ENCODE measurements around the gene TSHZ2. TPM values are rescaled to one million over a fixed set of nuclear protein-coding genes. Genes with fewer than 3 reads are reported as not detected.

The TSHZ2 gene
- total RNA-seq, 1 experiment from 2014 or later, result 0.07 TPM

DNA sequence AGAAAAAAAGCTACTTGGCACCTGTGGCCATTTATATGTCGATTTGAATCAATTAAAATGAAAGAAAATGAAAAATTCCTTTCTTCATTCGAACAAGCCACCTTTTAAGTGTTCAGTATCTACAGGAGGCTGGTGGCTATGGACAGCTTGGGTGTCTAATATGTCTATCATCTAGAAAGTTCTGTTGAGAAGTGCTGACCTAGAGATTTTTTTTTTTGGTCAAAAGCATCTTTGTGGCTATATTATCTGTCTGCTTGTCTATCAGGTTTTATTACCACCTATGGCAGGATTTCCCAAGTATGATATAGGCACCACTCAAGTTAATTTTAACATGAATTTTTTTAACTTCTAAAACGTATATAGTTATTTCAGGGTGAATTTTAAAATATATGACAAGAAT is 250.8 kb downstream of the TSHZ2 start:
- no peak overlapping the region for H3K4me3 ChIP-seq (replicated peaks in 1 of 2; ENCODE audit: low read depth in 1 of 2, low read length in 2 of 2)
- no peak for ATAC-seq
- no TSS peak for BruUV-seq (replicated peaks)
- no peak overlapping the region for H3K4me2 ChIP-seq (ENCODE audit: low read length)
- no peaks in the 10 kb centered on the region for H3K9me2 ChIP-seq (ENCODE audit: insufficient read depth)
- RAD21 ChIA-PET (ENCODE audit: low non-redundant PET in 1 of 2, low total read pairs in 2 of 2, uncharacterized antibody in 2 of 2, unreplicated experiment in 2 of 2), result no interaction called here
- POLR2A ChIA-PET, result no interaction called here
- H3K79me2 ChIP-seq (ENCODE audit: insufficient read depth, low read length), result no peaks in the 10 kb centered on the region
- H3K4me1 ChIP-seq (ENCODE audit: control insufficient read depth in 1 of 2, insufficient read depth in 2 of 2, low read length in 2 of 2), result peaks cover 0 to 14% of the 10 kb centered on the region in 2 experiments; a peak in 2 of 4 replicates
- H3K9ac ChIP-seq (ENCODE audit: low read length), result no peak overlapping the region
- intact Hi-C loops (cut with micrococcal nuclease), result loop anchor here (10.0 kb wide), 1 partner anchor 722 kb away; no protein-coding TSS in a partner anchor
- no peaks in the 10 kb centered on the region; the same call in 1 of the 2 replicates for H3K27me3 ChIP-seq (ENCODE audit: insufficient read depth, low read length)
- DNase-seq (ENCODE audit: low read depth, low spot score), result no peak
- no peaks in the 10 kb centered on the region for H3K9me3 ChIP-seq (ENCODE audit: control insufficient read depth in 1 of 2, insufficient read depth in 1 of 2, low read depth in 1 of 2, low read length in 2 of 2)
- no peaks in the 10 kb centered on the region for H3K36me3 ChIP-seq (ENCODE audit: control insufficient read depth in 1 of 2, insufficient read depth in 2 of 2, low read length in 2 of 2)
- no peak for TF ChIP-seq ZNF274 (IDR thresholded peaks at IDR 0.05; ENCODE audit: low read depth, low read length)
- TF ChIP-seq RAD21 (IDR thresholded peaks at IDR 0.05; ENCODE audit: low read depth), result no peak
- no peak for TF ChIP-seq EGR1 (IDR thresholded peaks at IDR 0.05; ENCODE audit: low read depth)
- TF ChIP-seq EZH2 (IDR thresholded peaks at IDR 0.05), result no peak
- no peak for TF ChIP-seq FOSL1 (IDR thresholded peaks at IDR 0.05; ENCODE audit: low read depth)
- TF ChIP-seq SP1 (IDR thresholded peaks at IDR 0.05; ENCODE audit: low read depth), result no peak
- TF ChIP-seq ZBTB33 (IDR thresholded peaks at IDR 0.05; ENCODE audit: extremely low read depth, insufficient replicate concordance, low read length), result no peak
- TF ChIP-seq MAX (IDR thresholded peaks at IDR 0.05), result no peak
- no peak for TF ChIP-seq ZFX (IDR thresholded peaks at IDR 0.05)
- no peak for TF ChIP-seq POLR2AphosphoS5 (IDR thresholded peaks at IDR 0.05; ENCODE audit: low read depth, low read length)
- TF ChIP-seq, protein P1, sequence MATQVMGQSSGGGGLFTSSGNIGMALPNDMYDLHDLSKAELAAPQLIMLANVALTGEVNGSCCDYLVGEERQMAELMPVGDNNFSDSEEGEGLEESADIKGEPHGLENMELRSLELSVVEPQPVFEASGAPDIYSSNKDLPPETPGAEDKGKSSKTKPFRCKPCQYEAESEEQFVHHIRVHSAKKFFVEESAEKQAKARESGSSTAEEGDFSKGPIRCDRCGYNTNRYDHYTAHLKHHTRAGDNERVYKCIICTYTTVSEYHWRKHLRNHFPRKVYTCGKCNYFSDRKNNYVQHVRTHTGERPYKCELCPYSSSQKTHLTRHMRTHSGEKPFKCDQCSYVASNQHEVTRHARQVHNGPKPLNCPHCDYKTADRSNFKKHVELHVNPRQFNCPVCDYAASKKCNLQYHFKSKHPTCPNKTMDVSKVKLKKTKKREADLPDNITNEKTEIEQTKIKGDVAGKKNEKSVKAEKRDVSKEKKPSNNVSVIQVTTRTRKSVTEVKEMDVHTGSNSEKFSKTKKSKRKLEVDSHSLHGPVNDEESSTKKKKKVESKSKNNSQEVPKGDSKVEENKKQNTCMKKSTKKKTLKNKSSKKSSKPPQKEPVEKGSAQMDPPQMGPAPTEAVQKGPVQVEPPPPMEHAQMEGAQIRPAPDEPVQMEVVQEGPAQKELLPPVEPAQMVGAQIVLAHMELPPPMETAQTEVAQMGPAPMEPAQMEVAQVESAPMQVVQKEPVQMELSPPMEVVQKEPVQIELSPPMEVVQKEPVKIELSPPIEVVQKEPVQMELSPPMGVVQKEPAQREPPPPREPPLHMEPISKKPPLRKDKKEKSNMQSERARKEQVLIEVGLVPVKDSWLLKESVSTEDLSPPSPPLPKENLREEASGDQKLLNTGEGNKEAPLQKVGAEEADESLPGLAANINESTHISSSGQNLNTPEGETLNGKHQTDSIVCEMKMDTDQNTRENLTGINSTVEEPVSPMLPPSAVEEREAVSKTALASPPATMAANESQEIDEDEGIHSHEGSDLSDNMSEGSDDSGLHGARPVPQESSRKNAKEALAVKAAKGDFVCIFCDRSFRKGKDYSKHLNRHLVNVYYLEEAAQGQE (IDR thresholded peaks at IDR 0.05; ENCODE audit: low read depth), result no peak
- TF ChIP-seq TCF7L2 (IDR thresholded peaks at IDR 0.05; ENCODE audit: borderline replicate concordance, extremely low read depth, insufficient read depth, insufficient read length), result no peak
- TF ChIP-seq CEBPB (IDR thresholded peaks at IDR 0.05; ENCODE audit: low read depth), result no peak
- no peak for TF ChIP-seq EZH2phosphoT487 (IDR thresholded peaks at IDR 0.05; ENCODE audit: borderline replicate concordance)
- TF ChIP-seq ELF1 (IDR thresholded peaks at IDR 0.05; ENCODE audit: borderline replicate concordance, low read depth), result no peak
- no peak for TF ChIP-seq JUND (IDR thresholded peaks at IDR 0.05)
- TF ChIP-seq, protein P2, sequence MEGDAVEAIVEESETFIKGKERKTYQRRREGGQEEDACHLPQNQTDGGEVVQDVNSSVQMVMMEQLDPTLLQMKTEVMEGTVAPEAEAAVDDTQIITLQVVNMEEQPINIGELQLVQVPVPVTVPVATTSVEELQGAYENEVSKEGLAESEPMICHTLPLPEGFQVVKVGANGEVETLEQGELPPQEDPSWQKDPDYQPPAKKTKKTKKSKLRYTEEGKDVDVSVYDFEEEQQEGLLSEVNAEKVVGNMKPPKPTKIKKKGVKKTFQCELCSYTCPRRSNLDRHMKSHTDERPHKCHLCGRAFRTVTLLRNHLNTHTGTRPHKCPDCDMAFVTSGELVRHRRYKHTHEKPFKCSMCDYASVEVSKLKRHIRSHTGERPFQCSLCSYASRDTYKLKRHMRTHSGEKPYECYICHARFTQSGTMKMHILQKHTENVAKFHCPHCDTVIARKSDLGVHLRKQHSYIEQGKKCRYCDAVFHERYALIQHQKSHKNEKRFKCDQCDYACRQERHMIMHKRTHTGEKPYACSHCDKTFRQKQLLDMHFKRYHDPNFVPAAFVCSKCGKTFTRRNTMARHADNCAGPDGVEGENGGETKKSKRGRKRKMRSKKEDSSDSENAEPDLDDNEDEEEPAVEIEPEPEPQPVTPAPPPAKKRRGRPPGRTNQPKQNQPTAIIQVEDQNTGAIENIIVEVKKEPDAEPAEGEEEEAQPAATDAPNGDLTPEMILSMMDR (IDR thresholded peaks at IDR 0.05 in 2 of 3, conservative IDR thresholded peaks at IDR 0.05 in 1 of 3; ENCODE audit: borderline replicate concordance in 1 of 3, insufficient read depth in 1 of 3, low read depth in 2 of 3, low read length in 2 of 3), result no peak
- no peak for TF ChIP-seq POLR2A (IDR thresholded peaks at IDR 0.05; ENCODE audit: borderline replicate concordance, extremely low read depth, insufficient read depth, insufficient read length)
- TF ChIP-seq CBX3 (IDR thresholded peaks at IDR 0.05; ENCODE audit: low read depth), result no peak
- H2AFZ ChIP-seq (ENCODE audit: low read depth, low read length, poor library complexity, severe bottlenecking), result no peak overlapping the region
- H4K20me1 ChIP-seq (ENCODE audit: insufficient read depth), result no peaks in the 10 kb centered on the region
- CTCF ChIA-PET, result no interaction called here
- H3K27ac ChIP-seq (ENCODE audit: low read depth, low read length), result no peak overlapping the region

Measured in HCT116 (cell line).